Measurements from ENCODE around the gene ATP1B1.

The ATP1B1 gene

GRCh38 chr1:169106095-169106920, at the start of gene ATP1B1:
TSS of gene ATP1B1 (plus strand) at chr1:169106690. CDS start at chr1:169106830, 140 bp downstream.
- DNase-seq (ENCODE audit: low spot score): peak; percentile 93

GRCh38 chr1:169059421-169059820, 47.1 kb upstream of the ATP1B1 start:
- no peak for DNase-seq (ENCODE audit: low spot score)

- DNase-seq (ENCODE audit: low spot score): peak; percentile 84
Observed at GRCh38 chr1:169060043-169060722, 46.3 kb upstream of the ATP1B1 start.

GRCh38 chr1:169060919-169061639, 45.4 kb upstream of the ATP1B1 start:
- peak; percentile 33 for DNase-seq (ENCODE audit: low spot score)

GRCh38 chr1:169062152-169062551, 44.3 kb upstream of the ATP1B1 start:
- DNase-seq (ENCODE audit: low spot score): no peak

GRCh38 chr1:169064103-169064502, 42.4 kb upstream of the ATP1B1 start:
- DNase-seq (ENCODE audit: low spot score): no peak

GRCh38 chr1:169070547-169070946, 35.9 kb upstream of the ATP1B1 start:
- no peak for DNase-seq (ENCODE audit: low spot score)

GRCh38 chr1:169070958-169071357, 35.5 kb upstream of the ATP1B1 start:
- DNase-seq (ENCODE audit: low spot score): no peak

- no peak for DNase-seq (ENCODE audit: low spot score)
Observed at GRCh38 chr1:169072945-169073725, 33.4 kb upstream of the ATP1B1 start.

- DNase-seq (ENCODE audit: low spot score): peak; percentile 28
Observed at GRCh38 chr1:169078163-169078883, 28.2 kb upstream of the ATP1B1 start.

GRCh38 chr1:169081503-169082123, 24.9 kb upstream of the ATP1B1 start:
- no peak for DNase-seq (ENCODE audit: low spot score)

GRCh38 chr1:169085911-169086310, 20.6 kb upstream of the ATP1B1 start:
- no peak for DNase-seq (ENCODE audit: low spot score)

GRCh38 chr1:169086603-169087455, 19.7 kb upstream of the ATP1B1 start:
- peak; percentile 42 for DNase-seq (ENCODE audit: low spot score)

GRCh38 chr1:169087876-169088275, 18.6 kb upstream of the ATP1B1 start:
- DNase-seq (ENCODE audit: low spot score): no peak

GRCh38 chr1:169089776-169090175, 16.7 kb upstream of the ATP1B1 start:
- no peak for DNase-seq (ENCODE audit: low spot score)

GRCh38 chr1:169090308-169090899, 16.1 kb upstream of the ATP1B1 start:
- no peak for DNase-seq (ENCODE audit: low spot score)

GRCh38 chr1:169090900-169091311, 15.6 kb upstream of the ATP1B1 start:
- DNase-seq (ENCODE audit: low spot score): no peak

- DNase-seq (ENCODE audit: low spot score): peak; percentile 98
Observed at GRCh38 chr1:169091480-169091941, 15.0 kb upstream of the ATP1B1 start.

GRCh38 chr1:169092399-169092798, 14.1 kb upstream of the ATP1B1 start:
- DNase-seq (ENCODE audit: low spot score): no peak

Measured in kidney tubule cell (primary cell).